ENCODE results near the gene DYRK2. TPM values are rescaled to one million over a fixed set of nuclear protein-coding genes. Genes with fewer than 3 reads are reported as not detected.
A peak's percentile ranks its signal among the peaks of the same experiment; 100 is the strongest.

Gene DYRK2
- total and polyA plus RNA-seq, 2 donors (not counting 3 experiments of a cell fraction or from before 2014, with no cell fraction given), result 4.5 to 11.0 TPM

DNA sequence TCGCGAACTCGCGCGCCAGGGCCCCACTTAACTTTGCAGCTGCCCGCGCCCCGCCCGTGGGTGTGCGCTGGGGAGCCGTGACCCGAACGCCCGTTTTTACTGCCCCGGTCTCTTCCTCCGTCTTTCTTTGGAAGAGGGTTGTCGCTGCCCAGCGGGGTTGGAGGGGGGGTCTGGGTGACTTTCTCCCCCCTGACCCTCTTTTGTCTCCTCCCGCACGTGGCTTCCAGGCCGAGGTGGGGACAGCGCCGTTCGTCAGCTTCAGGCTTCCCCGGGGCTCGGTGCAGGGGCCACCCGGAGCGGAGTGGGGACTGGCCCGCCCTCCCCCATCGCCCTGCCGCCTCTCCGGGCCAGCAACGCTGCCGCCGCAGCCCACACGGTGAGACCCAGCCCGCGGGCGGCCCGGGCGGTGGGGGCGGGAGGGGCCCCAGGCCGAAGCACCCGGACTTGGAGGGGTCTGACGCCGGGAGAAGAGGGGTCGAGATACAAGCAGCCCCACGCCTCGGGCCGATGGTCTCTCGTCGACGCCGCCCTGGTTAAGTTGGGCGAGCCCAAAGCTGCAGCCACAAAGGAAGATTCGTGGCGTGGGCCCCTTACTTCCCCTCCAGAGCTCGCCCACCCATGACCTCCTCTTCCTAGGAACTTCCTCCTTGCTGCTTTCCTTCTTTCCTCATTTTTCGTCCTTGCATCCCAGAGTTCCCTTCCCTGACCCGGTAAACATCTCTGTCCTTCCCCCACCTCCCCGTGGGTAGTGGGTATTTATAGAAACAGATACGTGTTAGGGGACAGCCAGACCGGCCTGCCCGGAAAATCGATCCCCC, 1.2 kb downstream of the DYRK2 start:
- Histone ChIP-seq H3K4me3 (replicated peaks in 1 of 3; ENCODE audit: insufficient read depth in 1 of 3, low read depth in 1 of 3, low read length in 3 of 3) (peak overlapping the region; percentile 48 to 90 (median 82)), H3K4me2 (ENCODE audit: insufficient read depth, low read length) (peak overlapping the region; percentile 60), H3K27me3 (ENCODE audit: control insufficient read depth in 2 of 2, insufficient read depth in 2 of 2, low read length in 2 of 2) (no peaks in the 10 kb centered on the region), H3K79me2 (ENCODE audit: control insufficient read depth, insufficient read depth, low read length) (peaks cover 36% of the 10 kb centered on the region), H2AFZ (ENCODE audit: low read depth, low read length) (peak overlapping the region; percentile 45), H3K9me3 (replicated peaks; ENCODE audit: control insufficient read depth, insufficient read depth, low read length) (no peaks in the 10 kb centered on the region), H3K9ac (replicated peaks; ENCODE audit: extremely low read depth, insufficient read depth, low read length) (peak overlapping the region; percentile 82), H3K9me1 (replicated peaks; ENCODE audit: control insufficient read depth, extremely low read depth, insufficient read depth, low read length) (no peaks in the 10 kb centered on the region), H3K36me3 (ENCODE audit: control insufficient read depth in 2 of 2, extremely low read depth in 1 of 2, insufficient read depth in 2 of 2, low read length in 2 of 2) (no peaks in the 10 kb centered on the region), H4K20me1 (replicated peaks; ENCODE audit: control insufficient read depth, extremely low read depth, insufficient read depth, low read length) (peaks cover 4% of the 10 kb centered on the region), H3K27ac (ENCODE audit: insufficient read depth, low read depth, low read length) (peak overlapping the region; percentile 58), H3K4me1 (ENCODE audit: control insufficient read depth, extremely low read depth, insufficient read depth, low read length) (peaks cover 11% of the 10 kb centered on the region)
- dilution Hi-C loops (cut with MboI; ENCODE audit: extremely low pct_ligation_motif_present, low sequenced_read_pairs) (no loop called here), intact Hi-C loops (cut with micrococcal nuclease) (loop anchor here (1.0 to 5.0 kb wide), 4 partner anchors 57 to 380 kb away; partner anchors contain the start of gene CAND1)
- BruUV-seq (replicated peaks), result no TSS peak
- DNase-seq (ENCODE audit: low read depth, low spot score), result peak; percentile 25
- CTCF ChIA-PET, result no interaction called here
- TF ChIP-seq EZH2 (IDR thresholded peaks at IDR 0.05; ENCODE audit: borderline replicate concordance, low read depth, low read length, severe bottlenecking) (no peak), JUN (IDR thresholded peaks at IDR 0.05; ENCODE audit: borderline replicate concordance, insufficient read depth, insufficient read length, low read depth) (no peak), GATA2 (IDR thresholded peaks at IDR 0.05; ENCODE audit: insufficient read depth, insufficient read length, low read depth, low read length) (no peak), POLR2A (IDR thresholded peaks at IDR 0.05; ENCODE audit: low read depth, low read length) (no peak), POLR2AphosphoS5 (IDR thresholded peaks at IDR 0.05; ENCODE audit: insufficient read depth, low read depth, low read length) (no peak), MYC (IDR thresholded peaks at IDR 0.05; ENCODE audit: low read depth, low read length) (no peak), FOS (IDR thresholded peaks at IDR 0.05; ENCODE audit: borderline replicate concordance, insufficient read depth, low read length) (no peak)
- TF ChIP-seq, protein P1, sequence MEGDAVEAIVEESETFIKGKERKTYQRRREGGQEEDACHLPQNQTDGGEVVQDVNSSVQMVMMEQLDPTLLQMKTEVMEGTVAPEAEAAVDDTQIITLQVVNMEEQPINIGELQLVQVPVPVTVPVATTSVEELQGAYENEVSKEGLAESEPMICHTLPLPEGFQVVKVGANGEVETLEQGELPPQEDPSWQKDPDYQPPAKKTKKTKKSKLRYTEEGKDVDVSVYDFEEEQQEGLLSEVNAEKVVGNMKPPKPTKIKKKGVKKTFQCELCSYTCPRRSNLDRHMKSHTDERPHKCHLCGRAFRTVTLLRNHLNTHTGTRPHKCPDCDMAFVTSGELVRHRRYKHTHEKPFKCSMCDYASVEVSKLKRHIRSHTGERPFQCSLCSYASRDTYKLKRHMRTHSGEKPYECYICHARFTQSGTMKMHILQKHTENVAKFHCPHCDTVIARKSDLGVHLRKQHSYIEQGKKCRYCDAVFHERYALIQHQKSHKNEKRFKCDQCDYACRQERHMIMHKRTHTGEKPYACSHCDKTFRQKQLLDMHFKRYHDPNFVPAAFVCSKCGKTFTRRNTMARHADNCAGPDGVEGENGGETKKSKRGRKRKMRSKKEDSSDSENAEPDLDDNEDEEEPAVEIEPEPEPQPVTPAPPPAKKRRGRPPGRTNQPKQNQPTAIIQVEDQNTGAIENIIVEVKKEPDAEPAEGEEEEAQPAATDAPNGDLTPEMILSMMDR (IDR thresholded peaks at IDR 0.05; ENCODE audit: extremely low read depth in 1 of 2, insufficient read depth in 1 of 2, low read depth in 1 of 2, low read length in 2 of 2), result no peak
- TF ChIP-seq, protein P2, sequence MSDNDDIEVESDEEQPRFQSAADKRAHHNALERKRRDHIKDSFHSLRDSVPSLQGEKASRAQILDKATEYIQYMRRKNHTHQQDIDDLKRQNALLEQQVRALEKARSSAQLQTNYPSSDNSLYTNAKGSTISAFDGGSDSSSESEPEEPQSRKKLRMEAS (IDR thresholded peaks at IDR 0.05; ENCODE audit: insufficient read depth, insufficient read length), result no peak
- POLR2A ChIA-PET, result no interaction called here
- FAIRE-seq, result peak; percentile 24
